Measurements from ENCODE around the gene EFNA4. TPM values are rescaled to one million over a fixed set of nuclear protein-coding genes. Genes with fewer than 3 reads are reported as not detected.

The EFNA4 gene
- polyA plus RNA-seq, 1 donor (not counting 4 experiments of a cell fraction or from before 2014, with no cell fraction given): 7.6 TPM

GRCh38 chr1:155078469-155079209 lies 15.1 kb downstream of the EFNA4 start, which contains the start of gene EFNA3:
EFNA3 (plus strand) TSS chr1:155078837; CDS start chr1:155078942, 105 bp downstream.
- DNase-seq (ENCODE audit: low read depth, low spot score): no peak
- dilution Hi-C loops (cut with MboI; ENCODE audit: extremely low pct_ligation_motif_present, low sequenced_read_pairs): no loop called here
- Histone ChIP-seq H3K9ac (ENCODE audit: control insufficient read depth, extremely low read depth, insufficient read depth, low read length) (peak within 1 kb of the TSS; percentile 41), H3K79me2 (ENCODE audit: control insufficient read depth, insufficient read depth, low read length) (no peaks in the 10 kb centered on the region), H4K20me1 (ENCODE audit: control insufficient read depth, extremely low read depth, insufficient read depth, low read length) (no peaks in the 10 kb centered on the region), H3K9me3 (ENCODE audit: control insufficient read depth, low read depth, low read length) (no peaks in the 10 kb centered on the region), H3K36me3 (ENCODE audit: control insufficient read depth in 2 of 2, extremely low read depth in 1 of 2, insufficient read depth in 2 of 2, low read length in 2 of 2) (no peaks in the 10 kb centered on the region), H3K4me1 (ENCODE audit: control insufficient read depth, extremely low read depth, insufficient read depth, low read length) (peaks cover 48% of the 10 kb centered on the region), H3K27me3 (ENCODE audit: control insufficient read depth, extremely low read depth, insufficient read depth, low read length) (peaks cover 38% of the 10 kb centered on the region), H3K4me2 (ENCODE audit: control insufficient read depth, extremely low read depth, insufficient read depth, low read depth, low read length) (peak within 1 kb of the TSS; percentile 78), H2AFZ (ENCODE audit: control insufficient read depth, low read length) (peak within 1 kb of the TSS; percentile 65), H3K9me1 (ENCODE audit: control insufficient read depth, extremely low read depth, insufficient read depth, low read length) (no peaks in the 10 kb centered on the region), H3K4me3 (ENCODE audit: control insufficient read depth in 2 of 3, extremely low read depth in 1 of 3, insufficient read depth in 2 of 3, low read depth in 1 of 3, low read length in 3 of 3) (peak within 1 kb of the TSS; percentile 51 to 69 (median 64)), H3K27ac (ENCODE audit: control insufficient read depth, insufficient read depth, low read length) (no peak within 1 kb of the TSS)
- TF ChIP-seq EZH2 (IDR thresholded peaks at IDR 0.05; ENCODE audit: low read length): no peak
- TF ChIP-seq, protein P1, sequence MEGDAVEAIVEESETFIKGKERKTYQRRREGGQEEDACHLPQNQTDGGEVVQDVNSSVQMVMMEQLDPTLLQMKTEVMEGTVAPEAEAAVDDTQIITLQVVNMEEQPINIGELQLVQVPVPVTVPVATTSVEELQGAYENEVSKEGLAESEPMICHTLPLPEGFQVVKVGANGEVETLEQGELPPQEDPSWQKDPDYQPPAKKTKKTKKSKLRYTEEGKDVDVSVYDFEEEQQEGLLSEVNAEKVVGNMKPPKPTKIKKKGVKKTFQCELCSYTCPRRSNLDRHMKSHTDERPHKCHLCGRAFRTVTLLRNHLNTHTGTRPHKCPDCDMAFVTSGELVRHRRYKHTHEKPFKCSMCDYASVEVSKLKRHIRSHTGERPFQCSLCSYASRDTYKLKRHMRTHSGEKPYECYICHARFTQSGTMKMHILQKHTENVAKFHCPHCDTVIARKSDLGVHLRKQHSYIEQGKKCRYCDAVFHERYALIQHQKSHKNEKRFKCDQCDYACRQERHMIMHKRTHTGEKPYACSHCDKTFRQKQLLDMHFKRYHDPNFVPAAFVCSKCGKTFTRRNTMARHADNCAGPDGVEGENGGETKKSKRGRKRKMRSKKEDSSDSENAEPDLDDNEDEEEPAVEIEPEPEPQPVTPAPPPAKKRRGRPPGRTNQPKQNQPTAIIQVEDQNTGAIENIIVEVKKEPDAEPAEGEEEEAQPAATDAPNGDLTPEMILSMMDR (optimal IDR thresholded peaks at IDR 0.05 in 1 of 3, IDR thresholded peaks at IDR 0.05 in 1 of 3, conservative IDR thresholded peaks at IDR 0.05 in 1 of 3; ENCODE audit: extremely low read depth in 1 of 3, insufficient read depth in 2 of 3, low read length in 3 of 3): no peak
- no peak for FAIRE-seq

- H4K20me1 ChIP-seq (ENCODE audit: control insufficient read depth, extremely low read depth, insufficient read depth, low read length): no peaks in the 10 kb centered on the region
- no peaks in the 10 kb centered on the region for H3K36me3 ChIP-seq (ENCODE audit: control insufficient read depth in 2 of 2, extremely low read depth in 1 of 2, insufficient read depth in 2 of 2, low read length in 2 of 2)
- H3K9ac ChIP-seq (ENCODE audit: control insufficient read depth, extremely low read depth, insufficient read depth, low read length): peak overlapping the region; percentile 41
- DNase-seq (ENCODE audit: low read depth, low spot score): no peak
- no peak overlapping the region for H2AFZ ChIP-seq (ENCODE audit: control insufficient read depth, low read length)
- H3K79me2 ChIP-seq (ENCODE audit: control insufficient read depth, insufficient read depth, low read length): no peaks in the 10 kb centered on the region
- peaks cover 38% of the 10 kb centered on the region for H3K27me3 ChIP-seq (ENCODE audit: control insufficient read depth, extremely low read depth, insufficient read depth, low read length)
- H3K4me1 ChIP-seq (ENCODE audit: control insufficient read depth, extremely low read depth, insufficient read depth, low read length): peaks cover 49% of the 10 kb centered on the region
- FAIRE-seq: no peak
- H3K27ac ChIP-seq (ENCODE audit: control insufficient read depth, insufficient read depth, low read length): no peak overlapping the region
- peak overlapping the region; percentile 51 to 69 (median 64) for H3K4me3 ChIP-seq (ENCODE audit: control insufficient read depth in 2 of 3, extremely low read depth in 1 of 3, insufficient read depth in 2 of 3, low read depth in 1 of 3, low read length in 3 of 3)
- H3K4me2 ChIP-seq (ENCODE audit: control insufficient read depth, extremely low read depth, insufficient read depth, low read depth, low read length): peak overlapping the region; percentile 78
- dilution Hi-C loops (cut with MboI; ENCODE audit: extremely low pct_ligation_motif_present, low sequenced_read_pairs): no loop called here
- H3K9me3 ChIP-seq (ENCODE audit: control insufficient read depth, low read depth, low read length): no peaks in the 10 kb centered on the region
- no peaks in the 10 kb centered on the region for H3K9me1 ChIP-seq (ENCODE audit: control insufficient read depth, extremely low read depth, insufficient read depth, low read length)
- no peak for TF ChIP-seq EZH2 (IDR thresholded peaks at IDR 0.05; ENCODE audit: low read length)
Observed at GRCh38 chr1:155079210-155079486, 15.6 kb downstream of the EFNA4 start.

Data from keratinocyte (primary cell).